Measurements from ENCODE around the gene LARP4.

Gene LARP4

DNA sequence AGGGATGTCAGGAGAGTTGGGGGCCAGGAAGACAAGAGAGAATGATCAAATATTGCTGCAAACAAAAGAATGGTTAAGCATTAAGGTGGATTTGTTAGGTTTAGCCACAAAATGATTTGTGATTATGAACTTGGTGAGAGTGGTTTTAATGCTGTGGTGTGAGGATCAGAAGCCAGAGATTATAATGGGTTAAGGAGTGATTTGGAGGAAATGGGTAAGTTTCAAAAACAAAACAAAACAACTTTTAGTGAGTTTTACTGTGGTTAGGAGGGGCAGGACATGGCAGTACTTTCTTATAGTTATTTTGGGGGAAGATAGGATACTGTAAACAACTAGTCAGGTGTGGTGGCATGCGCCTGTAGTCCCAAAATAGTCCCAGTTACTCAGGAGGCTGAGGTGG is 128.1 kb downstream of the LARP4 start:
- TF ChIP-seq, protein P1, sequence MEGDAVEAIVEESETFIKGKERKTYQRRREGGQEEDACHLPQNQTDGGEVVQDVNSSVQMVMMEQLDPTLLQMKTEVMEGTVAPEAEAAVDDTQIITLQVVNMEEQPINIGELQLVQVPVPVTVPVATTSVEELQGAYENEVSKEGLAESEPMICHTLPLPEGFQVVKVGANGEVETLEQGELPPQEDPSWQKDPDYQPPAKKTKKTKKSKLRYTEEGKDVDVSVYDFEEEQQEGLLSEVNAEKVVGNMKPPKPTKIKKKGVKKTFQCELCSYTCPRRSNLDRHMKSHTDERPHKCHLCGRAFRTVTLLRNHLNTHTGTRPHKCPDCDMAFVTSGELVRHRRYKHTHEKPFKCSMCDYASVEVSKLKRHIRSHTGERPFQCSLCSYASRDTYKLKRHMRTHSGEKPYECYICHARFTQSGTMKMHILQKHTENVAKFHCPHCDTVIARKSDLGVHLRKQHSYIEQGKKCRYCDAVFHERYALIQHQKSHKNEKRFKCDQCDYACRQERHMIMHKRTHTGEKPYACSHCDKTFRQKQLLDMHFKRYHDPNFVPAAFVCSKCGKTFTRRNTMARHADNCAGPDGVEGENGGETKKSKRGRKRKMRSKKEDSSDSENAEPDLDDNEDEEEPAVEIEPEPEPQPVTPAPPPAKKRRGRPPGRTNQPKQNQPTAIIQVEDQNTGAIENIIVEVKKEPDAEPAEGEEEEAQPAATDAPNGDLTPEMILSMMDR (conservative IDR thresholded peaks at IDR 0.05; ENCODE audit: low read depth, low read length) = no peak
- H3K4me3 ChIP-seq (ENCODE audit: low read length) = no peak overlapping the region
- DNase-seq (ENCODE audit: low read depth) = no peak

DNA sequence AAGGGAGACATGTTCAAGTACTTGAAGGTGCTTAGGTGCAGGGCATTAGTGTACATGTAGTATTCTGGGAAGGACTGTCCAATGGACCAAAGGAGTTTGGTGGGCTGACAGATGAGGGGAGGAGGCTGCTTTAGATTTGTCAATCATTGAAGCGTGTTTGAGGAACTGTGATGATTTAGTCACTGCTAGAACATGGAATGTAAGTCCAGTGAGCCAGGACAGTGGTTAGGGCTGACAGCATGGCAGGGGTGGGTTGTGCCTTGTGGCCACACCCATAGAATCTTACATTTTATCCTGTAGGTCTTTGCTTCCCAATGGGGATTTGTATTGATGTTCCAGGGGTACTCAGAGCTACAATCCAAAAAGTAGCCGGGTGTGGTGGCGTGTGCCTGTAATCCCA is 128.7 kb downstream of the LARP4 start:
- H3K4me3 ChIP-seq (ENCODE audit: low read length) = no peak overlapping the region
- TF ChIP-seq, protein P1 (conservative IDR thresholded peaks at IDR 0.05; ENCODE audit: low read depth, low read length) = no peak
- DNase-seq (ENCODE audit: low read depth) = no peak

Data from retinal pigment epithelial cell (primary cell).